CD4-positive, alpha-beta T cell treated with Interleukin-10 for 1 hour (primary cell): ENCODE results near the gene SEPTIN10.
"Not testable (repeated sequence)": the region's sequence is repeated elsewhere in the genome, so short reads cannot be mapped to it uniquely, and the experiment has no call there.

Source experiments
- DNase-seq: peaks from one replicate; pipeline ENCODE4 v3.0.0-alpha.2; 2020

Gene SEPTIN10

DNA sequence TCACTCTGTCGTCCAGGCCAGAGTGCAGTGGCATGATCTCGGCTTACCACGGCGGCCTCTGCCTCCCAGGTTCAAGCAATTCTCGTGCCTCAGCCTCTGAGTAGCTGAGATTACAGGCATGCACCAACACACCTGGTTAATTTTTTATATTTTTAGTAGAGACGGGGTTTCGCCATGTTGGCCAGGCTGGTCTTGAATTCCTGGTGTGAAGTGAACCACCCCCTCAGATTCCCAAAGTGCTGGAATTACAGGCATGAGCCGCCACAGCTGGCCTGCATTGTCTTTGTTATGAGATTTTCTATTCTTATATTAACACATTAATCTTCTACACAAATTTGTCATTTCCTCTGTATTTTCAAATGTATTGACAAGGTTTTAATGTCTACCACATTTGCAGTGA lies 75.2 kb downstream of the SEPTIN10 start:
- no peak for DNase-seq

DNA sequence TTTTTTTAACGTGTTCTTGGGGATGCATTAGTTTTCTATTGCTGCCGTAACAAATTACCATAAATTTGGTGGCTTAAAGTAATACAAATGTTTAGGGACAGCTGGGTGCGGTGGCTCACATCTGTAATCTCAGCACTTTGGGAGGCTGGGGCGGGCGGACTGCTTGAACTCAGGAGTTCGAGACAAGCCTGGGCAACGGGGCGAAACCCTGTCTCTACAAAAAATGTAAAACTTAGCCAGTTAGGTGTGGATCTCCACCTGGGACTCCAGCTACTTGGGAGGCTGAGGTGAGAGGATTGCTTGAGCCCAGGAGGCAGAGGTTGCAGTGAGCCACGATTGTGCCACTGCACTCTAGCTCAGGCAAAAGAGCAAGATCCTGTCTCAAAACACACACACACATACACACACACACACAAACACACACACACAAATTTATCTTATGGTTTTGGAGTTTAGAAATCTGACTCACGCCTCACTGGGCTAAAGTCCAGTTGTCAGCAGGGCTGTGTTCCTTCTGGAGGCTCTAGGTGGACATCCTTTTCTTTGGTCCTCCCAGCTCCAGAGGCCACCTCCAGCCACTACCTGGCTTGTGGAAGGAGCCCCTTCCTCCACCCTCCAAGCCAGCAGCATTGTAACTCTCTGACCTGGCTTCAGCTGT lies 76.1 kb downstream of the SEPTIN10 start:
- no peak for DNase-seq

DNA sequence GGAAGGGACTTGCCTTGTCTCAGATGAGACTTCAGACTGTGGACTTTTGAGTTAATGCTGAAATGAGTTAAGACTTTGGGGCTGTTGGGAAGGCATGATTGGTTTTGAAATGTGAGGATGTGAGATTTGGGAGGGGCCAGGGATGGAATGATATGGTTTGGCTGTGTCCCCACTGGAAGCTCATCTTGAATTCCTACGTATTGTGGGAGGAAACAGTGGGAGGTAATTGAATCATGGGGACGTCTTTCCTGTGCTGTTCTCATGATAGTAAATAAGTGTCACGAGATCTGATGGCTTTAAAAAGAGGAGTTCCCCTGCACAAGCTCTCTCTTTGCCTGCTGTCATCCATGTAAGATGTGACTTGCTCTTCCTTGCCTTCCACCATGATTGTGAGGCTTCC lies 77.2 kb downstream of the SEPTIN10 start:
- DNase-seq = not testable (repeated sequence)

DNA sequence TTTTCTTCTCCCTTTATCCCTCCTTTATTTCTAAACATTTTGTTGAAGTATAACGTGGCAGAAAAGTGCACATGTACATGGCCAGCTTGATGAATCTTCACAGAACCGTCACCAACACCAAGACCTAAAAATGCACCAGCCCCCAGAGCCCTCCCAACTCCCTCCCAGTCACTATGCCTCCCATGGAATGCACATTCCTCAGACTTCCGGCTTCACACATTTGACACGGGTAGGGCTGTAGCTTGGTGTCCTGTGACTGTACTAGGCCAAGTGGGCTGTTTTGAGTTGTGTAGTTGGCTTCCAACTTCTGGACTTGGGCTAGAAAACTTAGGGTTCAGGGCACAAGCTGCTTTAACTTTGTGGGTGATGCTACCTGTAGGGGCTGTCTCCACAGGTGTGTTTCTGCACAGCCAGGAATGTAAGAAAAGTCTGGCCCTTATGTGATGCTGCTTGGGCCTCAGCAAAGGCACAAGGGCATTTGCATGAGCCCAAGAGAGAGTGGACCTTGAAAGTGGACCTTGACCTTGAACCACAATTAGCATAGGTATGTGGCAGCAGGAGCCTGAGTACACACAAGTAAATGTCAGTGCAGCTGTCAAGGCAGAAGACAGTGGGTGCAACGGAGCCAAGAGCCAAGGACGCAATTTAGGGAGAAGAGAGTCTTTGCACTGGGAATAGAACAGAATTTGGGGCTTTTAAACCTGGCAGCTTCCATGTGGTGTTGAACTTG lies 78.4 kb downstream of the SEPTIN10 start:
- no peak for DNase-seq

DNA sequence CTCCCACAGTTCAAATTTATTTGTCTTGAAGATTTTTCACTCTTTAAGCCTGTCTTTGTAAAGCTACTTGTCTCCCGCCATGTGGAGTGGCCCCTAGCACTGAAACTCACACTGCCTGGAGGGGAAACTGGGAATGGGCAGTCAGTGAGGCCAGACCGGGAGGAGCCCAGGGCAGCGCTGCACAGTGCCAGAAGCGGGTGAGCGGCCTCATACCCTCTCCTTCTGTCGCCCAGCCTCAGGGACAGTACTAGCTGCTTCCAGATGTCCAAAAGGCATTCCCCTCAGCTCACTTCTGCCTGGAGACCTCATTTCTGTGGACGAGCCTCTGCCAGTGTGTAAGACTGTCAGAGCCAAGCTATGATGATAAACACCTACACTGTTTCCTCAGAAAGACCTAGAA lies 79.9 kb downstream of the SEPTIN10 start:
- DNase-seq = no peak

DNA sequence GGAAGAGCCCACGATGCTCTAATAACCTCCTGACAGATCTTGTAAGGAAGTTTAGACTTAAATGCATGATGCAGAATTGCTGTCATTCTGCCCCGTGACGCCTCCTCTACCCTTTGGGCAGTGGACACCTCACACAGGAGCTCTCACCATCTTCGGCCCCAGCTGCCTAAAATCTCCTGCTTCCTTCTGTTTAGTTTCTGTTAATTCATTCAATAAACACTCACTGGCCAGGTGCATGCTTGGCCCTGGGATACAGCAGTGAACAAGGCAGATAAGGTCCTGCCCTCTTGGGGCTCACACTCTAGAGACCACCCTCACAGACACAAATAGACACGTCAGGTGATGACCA lies 81.1 kb downstream of the SEPTIN10 start:
- no peak for DNase-seq

DNA sequence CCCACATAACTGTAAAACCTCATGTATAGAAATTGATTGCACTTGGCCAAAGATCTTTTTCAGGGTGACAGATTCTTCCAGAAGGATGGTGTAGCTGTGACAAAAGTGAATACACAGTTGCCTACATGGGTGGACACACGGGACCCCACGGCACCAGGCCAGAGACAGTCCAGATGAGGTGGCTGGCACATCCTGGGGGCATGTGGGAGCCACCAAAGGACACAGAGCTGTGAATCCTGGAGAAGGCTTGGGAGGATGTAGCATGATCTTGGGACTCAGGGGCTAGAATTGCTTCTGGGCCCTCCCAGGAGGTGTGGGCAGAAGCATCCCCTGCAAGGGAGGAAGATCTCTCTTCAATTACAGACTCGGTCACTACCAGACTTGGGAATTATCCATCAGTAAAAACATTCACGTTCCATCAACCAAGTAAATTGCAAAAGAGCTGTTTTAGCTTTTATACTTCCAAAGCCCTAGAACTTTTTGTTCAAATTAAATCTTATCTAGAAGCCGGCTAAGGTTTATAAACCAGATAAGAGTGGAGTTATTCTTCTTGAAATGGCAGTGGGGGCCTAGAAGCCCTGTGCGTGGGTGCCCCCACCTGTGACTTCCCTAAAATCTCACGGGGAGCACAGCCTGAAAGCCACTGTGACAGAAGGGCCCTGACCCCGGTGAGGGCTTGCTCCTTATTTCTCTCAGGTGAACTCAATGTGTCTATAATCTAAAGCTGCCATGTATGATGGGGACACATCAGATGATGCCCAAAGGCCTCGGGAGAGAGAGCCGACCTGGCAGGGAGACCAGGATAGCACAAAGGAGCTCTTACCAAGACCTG lies 81.7 kb downstream of the SEPTIN10 start:
- no peak for DNase-seq

DNA sequence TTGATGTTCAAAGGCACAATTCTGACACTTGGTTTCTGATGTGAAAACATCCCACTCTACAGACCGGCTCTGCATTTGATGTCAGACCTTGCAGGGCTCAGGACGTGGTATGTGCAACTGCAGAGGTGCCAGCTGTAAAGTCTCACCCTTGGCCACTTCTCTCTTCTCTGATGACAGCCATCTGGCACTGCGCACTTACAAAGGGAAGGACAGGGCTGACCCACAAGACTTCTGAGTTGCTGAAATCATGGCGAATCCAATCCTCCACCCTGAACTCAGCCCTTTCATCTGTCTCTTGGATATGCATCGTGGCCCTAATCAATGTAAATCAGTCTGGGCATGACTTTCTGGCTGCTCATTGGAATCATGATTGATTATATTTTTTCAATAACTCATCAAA lies 82.5 kb downstream of the SEPTIN10 start:
- no peak for DNase-seq

DNA sequence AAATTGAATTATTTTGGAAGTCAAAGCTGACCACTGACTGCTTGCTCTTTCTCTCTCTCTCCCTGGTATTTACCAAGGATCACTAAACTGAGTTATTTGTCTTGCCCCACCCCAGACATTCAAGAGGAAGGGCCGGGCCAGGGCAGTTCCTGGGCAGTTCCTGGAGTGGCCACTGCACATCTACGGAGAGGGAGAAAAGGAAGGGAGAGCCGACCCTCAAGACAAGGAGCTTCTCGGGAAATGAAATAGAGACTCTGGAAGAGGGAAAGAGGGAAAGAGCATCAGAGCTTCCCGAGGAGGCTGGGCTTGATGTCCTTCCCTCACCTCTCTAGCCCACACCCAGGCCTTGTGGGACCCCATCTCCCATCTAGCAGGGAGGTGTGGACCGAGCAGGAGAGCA lies 83.1 kb downstream of the SEPTIN10 start:
- no peak for DNase-seq

DNA sequence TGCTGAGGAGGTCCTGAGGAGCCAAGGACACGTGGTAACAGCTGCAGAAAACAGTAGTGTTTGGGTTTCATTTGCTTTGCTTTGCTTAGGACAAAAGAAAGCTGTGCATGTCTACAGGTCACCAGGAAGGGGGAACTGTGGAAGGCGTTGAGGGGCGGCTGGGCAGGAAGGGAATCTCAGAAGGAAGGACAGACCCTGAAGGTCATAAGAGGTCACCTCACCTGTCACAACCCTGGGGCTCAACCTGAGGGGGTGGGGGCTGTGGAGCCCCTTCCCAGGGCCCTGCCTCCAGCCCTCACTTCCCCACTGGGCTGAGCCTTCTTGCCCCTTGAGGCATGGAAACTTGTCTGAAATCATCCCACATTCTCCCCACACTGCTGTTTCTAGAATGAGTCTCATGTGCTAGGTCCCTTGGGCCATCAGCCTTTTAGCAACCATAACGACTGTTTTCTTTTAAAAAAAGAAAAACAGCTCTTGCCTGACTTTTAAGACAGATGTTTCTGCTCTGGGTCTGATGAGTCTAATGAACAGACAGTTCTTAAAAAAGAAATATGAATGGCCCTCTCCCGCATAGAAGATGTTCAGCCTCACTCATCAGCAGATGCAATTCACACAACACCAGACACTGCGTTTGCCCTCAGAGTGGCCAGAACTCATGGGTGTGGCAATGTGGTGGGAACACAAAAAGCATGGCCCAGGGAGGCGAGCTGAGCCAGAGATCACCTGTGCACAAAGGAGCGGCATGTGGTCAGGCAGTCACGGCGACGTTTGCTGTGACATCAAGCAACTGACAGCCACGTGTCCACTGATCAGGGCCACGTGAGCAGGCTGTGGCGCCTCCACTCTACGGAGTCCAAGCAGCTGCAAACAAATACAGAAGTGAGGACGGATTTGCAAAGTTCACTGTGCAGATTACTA lies 84.0 kb downstream of the SEPTIN10 start:
- DNase-seq = no peak

DNA sequence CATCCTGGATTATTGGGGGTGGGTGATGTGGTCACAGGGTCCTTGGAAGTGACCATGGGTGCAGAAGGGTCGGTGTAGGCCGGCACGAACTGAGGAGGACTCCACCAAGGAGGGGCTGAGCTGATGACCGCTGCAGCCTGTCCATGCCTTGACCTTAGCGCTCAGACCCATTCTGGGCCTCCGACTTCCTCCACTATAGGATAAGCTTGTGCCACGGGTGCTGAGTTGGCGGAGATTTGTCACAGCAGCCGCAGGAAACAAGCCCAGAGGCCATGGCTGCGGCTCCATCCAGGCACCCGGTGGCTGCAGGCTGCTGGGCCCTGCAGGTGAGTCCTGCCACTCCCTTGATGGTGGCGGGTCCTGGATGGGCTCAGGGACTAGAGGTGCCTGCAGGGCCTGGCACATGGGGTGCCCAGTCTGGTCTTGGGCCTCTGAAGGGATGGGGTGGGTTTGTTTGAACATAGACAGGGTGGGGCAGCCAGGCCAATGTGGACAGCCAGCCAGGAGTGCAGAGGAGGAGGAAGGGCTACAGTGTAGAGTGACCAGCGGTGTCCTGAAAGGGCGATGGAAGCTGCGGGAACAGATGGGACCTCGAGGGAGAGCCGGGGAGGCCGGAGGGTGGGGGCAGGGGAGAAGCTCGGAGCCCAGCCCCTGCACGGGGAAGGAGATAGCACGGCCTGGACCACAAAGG lies 84.8 kb downstream of the SEPTIN10 start:
- DNase-seq = no peak

DNA sequence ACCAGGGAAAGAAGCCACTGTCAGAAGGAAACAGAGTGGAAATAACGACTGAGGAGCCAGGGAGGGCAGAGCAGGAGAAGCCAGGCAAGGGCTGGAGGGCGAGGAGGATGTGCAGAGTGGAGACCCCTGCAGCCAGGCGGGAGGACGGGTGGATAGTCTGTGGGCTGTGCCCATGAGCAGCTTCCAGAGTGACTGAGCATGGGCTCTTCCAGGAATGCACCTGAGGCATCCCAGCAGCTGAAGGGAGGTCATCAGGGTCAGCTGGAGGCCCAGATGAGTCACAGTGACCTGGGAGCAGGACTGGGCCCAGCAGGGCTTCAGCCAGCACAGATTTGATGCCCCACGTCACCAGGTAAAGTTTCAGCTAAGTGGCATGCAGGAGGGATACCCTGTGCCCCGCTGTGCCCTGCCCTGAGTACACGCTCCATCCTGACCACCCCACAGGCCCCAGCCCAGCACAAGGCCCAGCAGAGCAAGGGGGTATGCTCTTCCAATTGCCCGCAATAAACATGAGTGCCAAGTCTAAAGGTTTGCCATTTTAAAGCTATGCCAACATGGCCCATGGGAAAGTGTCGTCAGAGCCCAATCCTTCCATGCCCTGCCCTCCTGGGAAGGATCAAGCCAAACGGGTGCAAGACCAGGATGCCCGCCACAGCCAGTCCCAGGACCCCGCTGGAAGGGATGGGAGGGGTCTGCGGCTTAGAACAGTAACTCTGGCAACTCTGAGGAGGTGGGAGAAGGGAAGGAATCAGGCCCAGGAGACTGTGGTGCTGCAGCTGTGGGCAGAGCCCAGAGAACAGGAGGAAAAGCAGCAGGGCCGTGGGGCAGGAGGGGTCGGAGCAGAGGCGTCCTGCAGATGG lies 85.7 kb downstream of the SEPTIN10 start:
- DNase-seq = no peak

DNA sequence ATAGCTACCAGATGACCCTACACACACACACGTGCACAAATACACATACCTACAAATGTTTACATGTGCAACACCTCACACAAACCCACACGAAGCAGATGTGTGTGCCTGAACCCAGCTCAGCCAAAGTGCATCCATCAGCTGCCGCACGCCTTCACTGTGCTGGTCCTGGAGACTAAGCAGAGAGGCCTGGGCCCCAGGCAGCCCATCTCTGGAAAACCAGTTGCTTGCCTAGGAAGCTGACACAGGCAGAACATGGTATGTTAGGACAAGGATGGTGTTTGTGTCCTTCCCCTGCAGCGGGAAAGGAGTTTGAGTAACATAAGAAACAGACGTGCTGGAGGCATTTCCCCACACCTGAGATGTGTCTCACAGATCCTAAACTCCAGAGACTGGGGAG lies 86.7 kb downstream of the SEPTIN10 start:
- DNase-seq = no peak

DNA sequence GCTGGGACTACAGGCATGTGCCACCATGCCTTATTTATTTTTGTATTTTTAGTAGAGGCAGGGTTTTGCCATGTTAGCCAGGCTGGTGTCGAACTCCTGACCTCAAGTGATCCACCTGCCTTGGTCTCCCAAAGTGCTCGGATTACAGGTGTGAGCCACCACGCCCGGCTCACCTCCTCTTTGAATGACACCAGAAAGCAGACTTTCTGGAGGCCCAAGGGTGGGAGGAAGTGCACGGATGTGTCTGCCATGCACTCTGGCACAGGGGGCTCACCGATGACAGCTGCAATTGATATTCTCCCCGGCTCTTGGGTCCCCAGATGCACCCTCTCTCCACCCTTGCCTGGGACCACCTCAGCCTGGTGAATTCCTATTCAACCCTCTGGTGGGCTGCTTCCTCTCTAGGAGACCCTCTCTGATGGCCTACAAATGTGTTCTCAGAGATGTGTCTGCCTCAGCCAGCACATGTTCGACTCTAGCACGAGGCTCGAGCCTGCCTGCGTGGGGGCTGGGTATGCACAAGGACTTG lies 87.3 kb downstream of the SEPTIN10 start:
- DNase-seq = no peak

DNA sequence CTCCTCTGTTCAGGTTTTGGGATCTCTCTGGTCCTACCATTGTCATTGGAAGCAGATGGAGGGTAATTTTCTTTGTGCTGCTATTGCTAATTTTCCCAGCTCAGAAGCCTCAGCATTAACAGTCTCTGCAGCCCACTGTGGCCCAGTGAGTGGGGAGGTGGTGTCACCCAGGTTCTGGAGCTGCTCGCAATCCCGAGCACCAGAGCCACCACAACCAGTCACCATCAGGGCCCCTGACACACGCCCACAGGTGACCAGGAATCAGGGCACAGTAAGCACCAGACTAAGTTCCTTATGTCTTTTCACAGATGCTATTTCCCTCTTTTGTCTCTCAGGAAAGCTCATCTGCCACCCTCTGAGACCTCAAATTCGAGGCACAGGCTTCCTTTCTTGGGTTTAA lies 87.9 kb downstream of the SEPTIN10 start:
- no peak for DNase-seq

DNA sequence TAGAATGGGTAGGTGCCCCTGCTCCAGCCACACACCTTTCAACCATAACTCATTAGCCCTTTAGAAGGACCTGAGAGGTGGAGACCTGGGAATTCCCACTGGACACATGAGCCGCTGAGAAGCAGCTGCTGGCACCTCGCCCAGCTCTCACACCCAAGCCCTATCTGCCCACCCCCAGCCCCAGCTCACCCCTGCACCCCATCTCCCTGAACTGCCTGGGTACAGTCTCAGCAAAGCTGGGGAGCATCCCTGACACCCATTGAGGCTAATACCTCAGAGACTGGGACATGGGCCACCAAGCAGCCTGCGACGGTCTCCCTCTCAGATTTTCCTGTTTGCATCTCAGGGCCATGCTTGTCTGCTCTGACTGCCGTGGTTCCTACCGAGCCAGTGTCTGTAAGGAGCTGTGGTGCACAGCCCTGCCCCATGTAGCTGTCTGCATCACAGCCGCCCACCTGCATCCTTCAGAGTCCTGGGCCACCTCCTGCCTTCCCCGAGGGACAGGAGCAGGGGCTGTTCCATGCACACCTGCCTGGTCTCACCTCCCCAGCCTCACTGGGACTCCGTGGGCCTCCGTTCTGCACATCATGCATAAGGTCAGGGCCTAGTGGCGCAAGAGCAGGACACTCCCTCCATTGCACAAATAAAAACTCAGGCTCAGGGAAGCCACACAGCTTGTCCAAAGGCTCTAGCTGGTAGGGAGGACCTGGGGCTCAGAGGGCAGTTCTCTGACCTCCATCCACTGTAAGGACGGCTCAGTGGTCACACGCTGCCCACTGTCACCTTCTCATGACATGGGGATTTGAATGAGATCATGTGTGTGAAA lies 90.0 kb downstream of the SEPTIN10 start:
- DNase-seq = no peak

DNA sequence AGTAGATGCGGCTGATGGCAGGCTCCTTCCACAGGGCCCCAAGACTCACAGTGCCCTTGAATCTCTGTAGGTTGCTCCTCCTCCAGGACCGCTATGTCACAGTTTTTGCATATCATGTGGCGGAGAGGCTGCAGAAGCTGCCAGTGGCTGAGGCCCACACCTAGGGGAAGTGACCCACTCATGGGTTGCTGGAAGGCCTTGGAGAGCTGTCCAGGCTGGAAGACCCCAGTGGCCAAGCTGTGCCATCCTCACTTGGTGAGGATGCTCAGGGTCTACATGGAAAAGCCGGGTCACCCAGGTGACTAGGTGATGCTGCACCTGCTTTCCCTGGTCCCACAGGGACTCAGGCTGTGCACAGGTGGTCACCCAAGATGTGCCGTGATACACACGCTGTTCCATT lies 90.6 kb downstream of the SEPTIN10 start:
- no peak for DNase-seq

DNA sequence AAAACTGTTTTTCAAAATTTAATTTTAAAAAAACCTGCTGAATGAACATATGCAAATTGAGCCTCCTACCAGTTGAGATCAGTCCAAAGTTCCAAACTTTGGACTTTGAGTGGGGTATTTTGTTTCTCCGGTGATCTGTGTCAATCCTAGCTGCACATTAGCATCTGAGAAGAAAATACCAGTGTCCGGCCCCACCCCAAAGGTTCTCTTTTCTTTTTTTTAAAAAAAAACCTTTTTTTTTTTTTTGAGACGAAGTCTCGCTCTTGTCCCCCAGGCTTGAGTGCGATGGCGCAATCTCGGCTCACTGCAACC lies 91.7 kb downstream of the SEPTIN10 start:
- no peak for DNase-seq

DNA sequence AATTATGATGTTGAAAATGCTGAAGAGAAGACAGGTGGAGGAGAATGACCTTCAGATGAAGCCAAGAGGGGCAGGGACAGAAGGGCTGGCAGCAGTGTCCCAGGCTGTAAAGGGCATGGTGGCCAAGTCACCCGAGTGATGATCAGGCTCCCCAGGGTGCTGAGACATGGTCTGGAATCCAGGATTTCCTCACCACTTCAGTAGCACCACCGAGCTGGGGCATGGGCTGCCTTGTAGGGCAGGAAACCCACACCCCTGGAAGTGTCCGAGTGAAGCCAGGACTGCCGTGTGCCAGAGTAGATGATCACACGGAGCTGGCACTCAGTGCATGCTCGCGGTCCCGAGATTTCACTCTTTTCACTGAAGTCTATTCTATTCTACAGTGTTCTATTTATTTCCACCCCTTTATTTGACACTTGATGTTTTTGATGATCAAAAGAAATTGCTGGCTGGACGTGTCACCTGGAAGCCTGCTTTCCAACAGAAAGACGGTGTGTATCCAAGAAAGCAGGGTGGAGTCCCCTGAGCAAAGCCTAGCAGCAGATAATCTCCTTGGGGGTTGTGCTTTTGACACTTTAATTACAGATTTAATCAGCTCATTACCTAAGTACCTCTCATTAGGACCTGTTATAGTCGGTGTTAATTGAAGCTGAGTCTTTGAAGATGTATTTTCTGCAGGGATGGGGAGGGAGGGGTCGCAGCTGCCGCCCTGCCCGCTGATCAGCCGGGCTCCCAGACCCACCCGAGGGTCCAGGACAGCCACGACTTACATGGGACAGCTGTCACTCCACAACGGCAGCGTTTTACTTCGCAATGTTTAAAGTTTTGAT lies 92.3 kb downstream of the SEPTIN10 start:
- no peak for DNase-seq
